ENCODE measurements around the gene FUS.
"Not testable (repeated sequence)": the region's sequence is repeated elsewhere in the genome, so short reads cannot be mapped to it uniquely, and the experiment has no call there.

FUS gene

DNA sequence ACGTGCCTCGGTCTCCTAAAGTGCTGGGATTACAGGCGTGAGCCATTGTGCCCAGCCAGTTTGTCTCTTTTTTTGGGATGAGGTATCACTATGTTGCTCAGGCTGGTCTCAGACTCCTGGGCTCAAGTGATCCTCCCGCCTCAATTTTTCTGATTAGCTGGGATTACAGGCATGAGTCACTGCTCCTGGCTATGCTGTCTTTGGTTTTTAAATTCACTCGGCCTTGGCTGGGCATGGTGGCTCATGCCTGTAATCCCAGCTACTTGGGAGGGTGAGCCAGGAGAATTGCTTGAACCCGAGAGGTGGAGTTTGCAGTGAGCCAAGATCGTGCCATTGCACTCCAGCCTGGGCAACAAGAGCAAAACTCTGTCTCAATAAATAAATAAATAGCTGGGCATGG, 35.5 kb upstream of the FUS start:
- not testable (repeated sequence) for DNase-seq

DNA sequence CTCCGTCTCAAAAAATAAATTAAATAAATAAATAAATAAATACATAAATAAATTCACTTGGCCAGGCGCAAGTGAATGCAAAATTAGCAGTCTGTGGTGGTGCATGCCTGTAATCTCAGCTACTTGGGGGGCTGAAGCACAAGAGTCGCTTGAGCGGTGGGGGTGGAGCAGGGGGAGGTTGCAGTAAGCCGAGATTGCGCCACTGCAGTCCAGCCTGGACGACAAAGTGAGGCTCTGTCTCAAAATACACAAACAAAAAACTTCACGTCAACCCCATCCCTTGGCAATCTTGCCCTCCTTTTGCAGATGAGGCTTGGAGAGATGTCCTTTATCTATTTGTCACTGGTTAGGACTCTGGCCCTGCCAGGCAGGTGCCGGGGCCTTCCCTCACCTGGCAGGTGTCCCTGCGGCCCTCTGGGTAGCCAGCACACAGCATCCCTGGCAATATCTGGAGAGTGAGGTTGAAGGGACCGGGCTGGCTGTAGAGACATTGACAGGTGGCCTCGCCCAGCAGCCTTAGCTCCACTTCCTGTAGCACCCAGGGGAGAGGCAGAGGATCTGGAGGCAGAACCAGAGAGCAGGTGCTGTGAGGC, 34.4 kb upstream of the FUS start:
- no peak for DNase-seq

GRCh38 chr16:31147574-31147973, 32.4 kb upstream of the FUS start:
- DNase-seq, result no peak

DNA sequence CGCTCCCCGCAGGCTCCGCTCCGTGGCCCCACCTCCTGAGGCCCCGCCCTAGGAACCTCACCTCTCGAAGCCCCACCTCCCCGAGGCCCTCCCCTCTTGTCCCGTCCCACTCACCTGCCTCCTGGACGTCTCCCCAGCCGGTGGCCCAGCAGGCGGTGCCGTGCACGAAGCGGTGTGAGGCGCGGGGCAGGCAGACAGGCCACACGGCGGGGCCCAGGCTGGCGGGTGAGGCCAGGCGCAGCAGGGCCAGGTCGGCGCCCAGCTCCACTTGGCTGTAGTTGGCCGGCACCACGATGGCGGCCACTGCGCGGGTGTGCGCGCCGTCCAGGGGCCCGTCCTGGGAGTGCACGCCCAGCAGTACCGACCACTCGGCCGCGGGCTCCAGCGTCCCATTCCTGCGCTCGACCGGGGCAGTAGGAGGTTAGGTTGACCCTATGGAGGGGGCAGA, 31.6 kb upstream of the FUS start:
- no peak for DNase-seq

GRCh38 chr16:31148896-31149295, 31.0 kb upstream of the FUS start:
- no peak for DNase-seq

DNA sequence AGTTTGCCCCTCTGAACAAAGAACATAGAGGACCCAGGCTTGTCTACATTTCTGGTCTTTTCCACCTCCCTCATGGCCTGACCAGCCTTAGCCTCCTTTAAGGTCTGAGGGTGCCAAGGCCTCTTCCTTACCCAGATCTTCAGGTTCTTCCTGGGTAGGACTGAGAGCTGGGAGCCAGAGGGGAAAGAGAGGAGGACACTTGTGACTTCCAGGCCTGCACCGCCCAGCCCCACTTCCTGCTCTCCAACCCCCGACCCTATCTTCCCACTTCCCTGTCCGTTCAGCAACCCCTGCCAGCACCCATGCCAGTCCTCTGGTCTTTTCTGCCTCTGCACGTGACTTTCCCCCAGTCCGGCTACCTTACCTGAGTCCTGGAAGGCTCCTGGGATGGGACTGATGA, 30.6 kb upstream of the FUS start:
- DNase-seq, result no peak

DNA sequence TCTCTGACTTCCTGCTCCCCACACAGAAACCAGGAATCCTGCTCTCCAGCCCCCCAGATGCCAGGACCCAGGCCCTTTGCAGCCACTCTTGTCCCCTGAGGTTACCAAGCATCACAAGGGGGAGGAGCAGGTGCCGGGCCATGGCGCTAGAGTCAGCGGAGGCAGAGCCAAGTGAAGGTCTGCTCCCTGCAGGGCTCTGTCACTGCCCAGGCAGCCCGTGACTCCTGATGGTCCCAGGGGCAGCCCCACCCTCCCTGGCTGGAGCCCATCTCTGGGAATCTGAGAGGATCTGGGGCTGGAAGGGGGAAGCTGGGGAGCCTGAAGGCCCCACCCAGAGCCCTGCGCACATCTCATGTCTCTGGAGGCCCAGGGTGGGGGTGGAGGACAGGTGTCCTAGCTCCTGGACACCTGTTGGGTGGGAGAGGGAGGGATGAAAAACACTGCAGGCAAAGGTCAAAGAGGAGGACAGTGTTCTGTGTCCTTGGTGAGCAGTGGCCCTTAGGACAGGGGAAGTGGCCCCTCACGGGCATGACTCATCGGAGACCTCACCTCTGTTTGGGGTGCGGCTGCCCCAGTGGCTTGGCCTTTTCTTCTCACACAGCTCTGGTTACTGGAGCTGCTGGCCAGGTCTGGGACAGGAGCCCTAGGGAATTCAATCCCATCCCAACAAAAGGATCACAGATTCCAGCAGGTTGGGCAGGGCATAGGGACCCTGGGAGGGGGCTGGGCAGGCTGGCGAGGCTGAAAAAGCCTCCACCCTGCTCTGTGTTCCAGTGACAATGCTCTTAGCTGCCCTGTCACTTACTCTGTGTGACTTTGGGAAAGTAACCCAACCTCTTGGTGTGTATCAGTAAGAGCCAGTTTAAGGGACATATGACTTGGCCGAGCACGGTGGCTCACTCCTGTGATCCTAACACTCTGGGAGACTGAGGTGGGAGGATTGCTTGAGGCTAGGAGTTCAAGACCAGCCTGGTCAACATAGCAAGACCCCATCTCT, 29.7 kb upstream of the FUS start, which contains the start of gene PRSS36:
Gene PRSS36, minus strand, starts transcription at position 173 of the 997 bp plus-strand sequence. Its CDS starts 31 bp downstream, at position 142.
- DNase-seq, result no peak

DNA sequence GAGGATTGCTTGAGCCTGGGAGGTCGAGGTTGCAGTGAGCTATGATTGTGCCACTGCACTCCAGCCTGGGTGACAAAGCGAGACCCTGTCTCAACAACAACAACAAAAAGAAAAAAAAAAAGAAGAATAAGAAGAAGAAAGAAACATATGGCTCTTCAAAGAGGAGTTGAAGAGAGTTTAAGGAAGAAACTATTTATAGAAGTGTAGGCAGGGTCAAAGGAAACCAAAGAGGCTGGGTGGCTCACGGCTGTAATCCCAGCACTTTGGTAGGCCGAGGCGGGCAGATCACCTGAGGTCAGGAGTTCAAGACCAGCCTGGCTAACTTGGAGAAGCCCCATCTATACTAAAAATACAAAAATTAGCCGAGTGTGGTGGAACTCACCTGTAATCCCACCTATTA, 29.0 kb upstream of the FUS start:
- not testable (repeated sequence) for DNase-seq

DNA sequence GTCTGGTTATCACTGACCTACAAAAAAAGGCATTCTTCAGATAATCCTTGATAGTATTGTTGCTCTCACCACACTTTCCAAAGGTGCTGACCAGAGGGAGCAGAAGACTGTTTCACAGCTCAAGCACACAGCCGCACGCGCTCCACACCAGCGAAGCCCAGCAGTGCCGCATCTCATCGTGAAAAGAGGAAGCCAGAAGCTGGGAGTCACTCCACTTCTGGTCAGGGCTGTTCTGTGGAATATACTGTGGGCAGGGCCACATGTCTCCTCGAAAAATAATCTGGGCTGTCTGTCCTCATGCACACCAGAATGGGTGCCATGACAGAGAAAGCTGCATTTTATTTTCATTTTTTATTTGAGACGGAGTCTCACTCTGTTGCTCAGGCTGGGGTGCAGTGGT, 22.8 kb upstream of the FUS start:
- DNase-seq, result no peak

DNA sequence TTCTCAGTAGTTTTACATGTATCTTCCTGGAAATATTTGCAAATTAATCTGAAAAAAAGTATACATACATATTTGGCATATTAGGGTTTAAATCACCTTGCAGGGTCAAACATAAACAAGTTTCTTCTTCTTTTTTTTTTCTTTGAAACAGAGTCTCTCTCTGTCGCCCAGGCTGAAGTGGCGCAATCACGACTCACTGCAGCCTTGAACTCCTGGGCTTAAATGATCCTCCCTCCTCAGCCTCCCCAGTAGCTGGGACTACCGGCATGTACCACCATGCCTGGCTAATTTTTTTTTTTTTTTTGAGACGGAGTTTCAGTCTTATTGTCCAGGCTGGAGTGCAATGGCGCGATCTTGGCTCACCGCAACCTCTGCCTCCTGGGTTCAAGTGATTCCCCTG, 12.6 kb upstream of the FUS start:
- no peak for DNase-seq

DNA sequence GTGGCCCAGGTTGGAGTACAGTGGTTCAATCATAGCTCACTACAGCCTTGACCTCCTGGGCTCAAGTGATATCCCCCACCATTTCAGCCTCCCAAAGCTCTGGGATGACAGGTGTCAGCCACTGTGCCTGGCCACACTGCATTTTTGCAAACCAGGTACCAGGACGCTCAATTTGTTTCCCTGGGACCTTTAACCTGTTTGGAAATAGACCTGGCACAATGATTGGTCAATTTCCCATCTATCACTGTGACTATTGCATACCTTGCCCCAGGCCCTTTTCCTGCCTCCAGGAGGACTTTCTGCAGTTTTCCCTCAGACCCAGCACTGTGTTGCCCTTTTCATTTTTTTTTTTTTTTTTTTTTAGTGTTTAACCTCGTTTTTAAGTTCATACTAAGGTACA, 11.1 kb upstream of the FUS start:
- DNase-seq, result no peak

DNA sequence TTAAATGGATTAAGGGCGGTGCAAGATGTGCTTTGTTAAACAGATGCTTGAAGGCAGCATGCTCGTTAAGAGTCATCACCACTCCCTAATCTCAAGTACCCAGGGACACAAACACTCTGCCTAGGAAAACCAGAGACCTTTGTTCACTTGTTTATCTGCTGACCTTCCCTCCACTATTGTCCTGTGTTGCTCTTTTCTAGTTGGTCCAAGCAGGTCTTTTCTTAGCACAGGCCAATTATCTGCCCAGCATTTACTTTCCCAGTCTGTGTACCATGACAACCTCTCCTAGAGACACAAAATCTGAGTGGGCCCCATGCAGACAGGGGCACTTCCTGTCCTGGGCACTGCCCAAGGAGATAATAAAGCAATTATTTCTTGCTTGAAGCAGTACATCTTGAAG, 9.9 kb upstream of the FUS start:
- DNase-seq, result not testable (repeated sequence)

DNA sequence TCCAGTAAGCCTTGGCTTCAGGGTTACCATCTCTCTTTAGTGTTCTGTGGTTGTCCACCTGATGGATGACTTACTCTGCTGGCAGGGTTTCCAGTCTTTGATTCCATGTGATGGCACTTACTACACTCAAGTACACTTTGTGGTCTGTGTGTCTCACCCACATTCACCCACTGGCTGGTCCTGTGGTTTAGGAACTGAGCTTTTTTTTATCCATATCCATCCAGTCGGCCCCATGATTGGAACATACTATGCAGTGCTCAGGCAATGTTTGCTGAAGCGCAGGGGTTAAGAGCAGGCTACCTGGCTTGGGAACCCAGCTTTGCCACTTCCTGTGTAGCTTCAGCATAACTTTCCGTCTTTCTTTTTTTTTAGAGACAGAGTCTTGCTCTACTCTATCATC, 2.8 kb upstream of the FUS start:
- no peak for DNase-seq

GRCh38 chr16:31179219-31179746, 656 bp upstream of the FUS start:
- no peak for DNase-seq

- DNase-seq, result no peak
Measured at GRCh38 chr16:31181102-31181830, 1.3 kb downstream of the FUS start.

GRCh38 chr16:31182391-31182790, 2.5 kb downstream of the FUS start:
- DNase-seq, result no peak

DNA sequence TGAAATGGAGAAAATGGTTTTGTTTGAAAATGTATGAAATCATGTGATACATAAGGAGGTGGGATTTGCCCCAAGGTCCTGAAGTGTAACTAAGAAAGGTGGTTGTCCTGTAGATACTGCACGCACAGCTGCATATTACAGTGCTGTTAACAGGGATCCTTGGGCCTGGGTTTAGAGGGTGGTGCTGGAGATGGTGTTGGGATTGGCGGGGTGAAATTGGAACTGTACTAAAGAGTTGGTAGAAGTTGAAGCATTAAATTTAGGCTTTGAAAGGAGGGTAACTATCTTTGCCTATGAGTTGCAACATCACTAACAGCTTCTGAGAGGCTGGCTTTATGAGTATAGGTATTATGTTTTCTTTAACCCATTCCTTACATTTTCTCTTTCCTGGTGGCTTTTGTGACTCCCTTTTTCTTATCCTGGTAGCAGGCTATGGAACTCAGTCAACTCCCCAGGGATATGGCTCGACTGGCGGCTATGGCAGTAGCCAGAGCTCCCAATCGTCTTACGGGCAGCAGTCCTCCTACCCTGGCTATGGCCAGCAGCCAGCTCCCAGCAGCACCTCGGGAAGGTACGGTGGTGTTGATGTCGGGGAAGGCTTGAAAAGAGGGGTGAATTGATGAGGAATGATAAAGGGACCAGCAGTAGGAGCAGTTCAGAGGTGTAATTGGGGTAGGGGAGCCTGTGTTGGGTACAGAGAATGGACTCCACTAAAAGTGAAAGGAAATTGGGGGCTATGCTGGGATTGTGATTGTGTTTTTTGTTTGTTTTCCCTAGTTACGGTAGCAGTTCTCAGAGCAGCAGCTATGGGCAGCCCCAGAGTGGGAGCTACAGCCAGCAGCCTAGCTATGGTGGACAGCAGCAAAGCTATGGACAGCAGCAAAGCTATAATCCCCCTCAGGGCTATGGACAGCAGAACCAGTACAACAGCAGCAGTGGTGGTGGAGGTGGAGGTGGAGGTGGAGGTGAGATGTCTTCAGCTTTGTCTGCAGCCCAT, 3.8 kb downstream of the FUS start:
- DNase-seq, result no peak

DNA sequence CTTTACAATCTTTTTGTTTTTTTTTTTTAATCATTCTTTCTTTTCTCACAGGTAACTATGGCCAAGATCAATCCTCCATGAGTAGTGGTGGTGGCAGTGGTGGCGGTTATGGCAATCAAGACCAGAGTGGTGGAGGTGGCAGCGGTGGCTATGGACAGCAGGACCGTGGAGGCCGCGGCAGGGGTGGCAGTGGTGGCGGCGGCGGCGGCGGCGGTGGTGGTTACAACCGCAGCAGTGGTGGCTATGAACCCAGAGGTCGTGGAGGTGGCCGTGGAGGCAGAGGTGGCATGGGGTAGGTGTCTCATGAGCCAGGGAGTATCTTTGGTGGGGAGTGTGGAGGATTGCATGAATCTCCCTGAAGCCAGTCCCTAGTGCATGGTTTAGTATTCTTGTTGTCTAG, 4.9 kb downstream of the FUS start:
- no peak for DNase-seq

- DNase-seq, result no peak
Measured at GRCh38 chr16:31185339-31185738, 5.4 kb downstream of the FUS start.

DNA sequence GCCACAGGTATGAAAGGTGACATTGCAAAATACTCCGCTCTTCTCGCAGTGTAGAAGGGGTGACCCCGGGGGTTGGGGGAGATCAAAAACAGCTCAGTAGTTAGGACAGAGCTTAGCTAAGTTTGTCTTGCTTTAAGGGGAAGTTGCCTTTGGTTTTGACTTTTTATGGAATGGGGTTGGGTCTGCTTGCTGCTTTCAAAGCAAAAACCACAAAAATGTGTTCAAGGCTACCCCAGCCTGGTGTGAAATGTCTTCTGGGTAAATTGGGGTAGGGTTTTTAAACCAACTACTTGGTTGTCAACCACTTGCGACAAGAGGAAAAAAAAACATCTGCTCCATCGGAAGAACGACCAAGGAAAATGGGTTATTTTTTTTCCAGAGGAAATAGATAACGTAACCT, 6.2 kb downstream of the FUS start:
- no peak for DNase-seq

DNA sequence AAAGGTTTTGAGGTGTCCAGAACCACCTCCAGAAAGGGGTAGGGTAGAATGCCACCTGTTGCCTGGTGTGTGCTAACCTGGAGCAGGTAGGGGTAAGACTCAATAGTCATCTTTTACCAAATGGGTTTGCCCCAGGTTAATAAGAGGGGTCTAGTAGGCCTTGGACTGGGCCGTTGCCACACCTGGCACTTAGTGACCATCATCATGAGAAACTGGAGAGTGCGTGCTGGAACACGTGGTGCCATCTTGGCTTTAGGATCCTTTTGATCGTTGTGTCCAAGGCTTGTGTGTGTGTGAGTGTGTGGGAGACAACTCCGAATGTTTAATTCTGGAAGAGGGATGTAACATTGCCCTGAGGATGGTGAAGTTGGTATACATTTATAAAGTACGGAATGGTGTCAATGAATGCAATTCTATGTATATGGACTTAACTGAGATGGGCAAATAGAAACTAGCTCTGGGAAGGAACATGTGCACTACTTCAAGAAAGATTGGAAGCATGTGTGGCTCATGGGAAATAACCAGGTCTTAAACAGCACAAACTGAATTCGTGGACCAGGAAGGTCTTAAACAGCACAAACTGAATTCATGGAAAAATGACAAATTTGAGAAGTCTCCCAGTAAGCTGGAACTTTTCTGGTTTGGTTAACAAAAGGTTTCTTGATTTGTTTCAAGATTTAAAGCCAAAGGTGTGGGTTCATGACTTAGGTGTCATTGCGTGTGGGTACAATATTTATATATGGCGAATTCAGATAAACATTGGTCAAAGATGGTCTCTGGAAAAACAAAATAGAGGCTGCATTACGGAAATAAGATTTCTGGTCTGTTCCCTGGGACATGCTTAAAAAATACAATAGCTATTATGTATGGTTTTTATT, 7.2 kb downstream of the FUS start:
- no peak for DNase-seq
